Common myeloid progenitor, CD34-positive (primary cell): ENCODE measurements around the gene PARVB.
A peak's percentile ranks its signal among the peaks of the same experiment; 100 is the strongest.

Experiments
- CTCF ChIA-PET: fragments of 350-600 bp; sonication (Branson Sonifier 250); formaldehyde crosslinking; loops from one replicate; lab custom pipeline; 2021; ENCODE audit warnings: antibody characterized with exemption; lab: Charles Lee
- POLR2A ChIA-PET: fragments of 350-600 bp; sonication (Branson Sonifier 250); formaldehyde crosslinking; loops from one replicate; lab custom pipeline; 2021; ENCODE audit warnings: antibody characterized with exemption; lab: Charles Lee
- DNase-seq, 3 donors: peaks; one replicate each; pipeline versions ENCODE4 v3.0.0 to v3.0.0-alpha.2; 2013
- H3K27ac ChIP-seq, 2 experiments: 1 replicate in 1 of 2; 2 replicates in 1 of 2; pipeline ENCODE4 v1.7.0; 2013; ENCODE audit warnings: inconsistent platforms in 2 of 2, low read length in 2 of 2, mild to moderate bottlenecking in 2 of 2, low read depth in 1 of 2, moderate library complexity in 1 of 2; ENCODE audit not compliant: severe bottlenecking in 2 of 2, insufficient read depth in 1 of 2, poor library complexity in 1 of 2
- H3K27me3 ChIP-seq, 5 experiments: replicated peaks in 2 of 5; 1 replicate in 3 of 5; 2 replicates in 2 of 5; pipeline versions ENCODE4 v1.6.1 to v1.7.0; 2013; ENCODE audit warnings: low read length in 4 of 5, mild to moderate bottlenecking in 2 of 5, moderate library complexity in 2 of 5, inconsistent platforms in 1 of 5; ENCODE audit not compliant: insufficient read depth in 5 of 5, control insufficient read depth in 4 of 5
- H3K36me3 ChIP-seq, 4 experiments: 1 replicate in 2 of 4; 2 replicates in 2 of 4; pipeline versions ENCODE4 v1.6.1 to v1.7.0; 2013; ENCODE audit warnings: low read length in 3 of 4, control low read depth in 1 of 4, mild to moderate bottlenecking in 1 of 4; ENCODE audit not compliant: control insufficient read depth in 4 of 4, insufficient read depth in 4 of 4
- H3K4me1 ChIP-seq, 4 experiments: 1 replicate in 3 of 4; 2 replicates in 1 of 4; pipeline versions ENCODE4 v1.6.1 to v1.7.1; 2013; ENCODE audit warnings: low read length in 3 of 4, mild to moderate bottlenecking in 3 of 4, control low read depth in 1 of 4, inconsistent platforms in 1 of 4, moderate library complexity in 1 of 4; ENCODE audit not compliant: control insufficient read depth in 4 of 4, insufficient read depth in 4 of 4; ENCODE audit errors: control extremely low read depth in 1 of 4
- H3K4me3 ChIP-seq, 7 experiments: 1 replicate in 4 of 7; 2 replicates in 3 of 7; pipeline versions ENCODE4 v1.5.1 to v1.7.0; 2013; ENCODE audit warnings: mild to moderate bottlenecking in 7 of 7, low read length in 6 of 7, moderate library complexity in 6 of 7, inconsistent platforms in 2 of 7, low read depth in 2 of 7, control low read depth in 1 of 7; ENCODE audit not compliant: insufficient read depth in 4 of 7, control insufficient read depth in 1 of 7; ENCODE audit errors: extremely low read depth in 1 of 7
- H3K9me3 ChIP-seq, 5 experiments: 1 replicate in 4 of 5; 2 replicates in 1 of 5; pipeline versions ENCODE4 v1.6.1 to v1.7.1; 2013; ENCODE audit warnings: low read length in 4 of 5, mild to moderate bottlenecking in 2 of 5, inconsistent platforms in 1 of 5, low read depth in 1 of 5, moderate library complexity in 1 of 5; ENCODE audit not compliant: control insufficient read depth in 4 of 5, insufficient read depth in 2 of 5; ENCODE audit errors: control extremely low read depth in 1 of 5
- WGBS: methylation state at CpG from one replicate; pipeline ENCODE4 v1.1.5; 2013; ENCODE audit not compliant: insufficient coverage; 5-methylcytosine and 5-hydroxymethylcytosine counted together

Gene PARVB

GRCh38 chr22:44179196-44179988 is 155.3 kb downstream of the PARVB start:
- no peak for DNase-seq
- Histone ChIP-seq H3K27me3 (no peaks in the 10 kb centered on the region), H3K36me3 (peaks cover 0 to 13% (median 6%) of the 10 kb centered on the region in 4 experiments), H3K9me3 (no peaks in the 10 kb centered on the region), H3K27ac (no peak overlapping the region), H3K4me3 (peak overlapping the region in 1 of 7 experiments; percentile 86), H3K4me1 (peaks cover 3 to 51% (median 37%) of the 10 kb centered on the region in 4 experiments)
- POLR2A ChIA-PET = no interaction called here
- WGBS = 86% methylated on average over 8 of the region's 10 CpGs
- CTCF ChIA-PET = interaction anchor here (0.9 to 1.3 kb wide), 3 partner anchors 11 to 16 kb away, joined by 3 to 4 read pairs (median 3); no protein-coding TSS in a partner anchor

GRCh38 chr22:44179989-44180705 is 156.0 kb downstream of the PARVB start:
- peak in 2 of 3 donors; percentile 11 to 17 for DNase-seq
- ChIA-PET POLR2A (interaction anchor here (1.8 to 2.8 kb wide), 2 partner anchors 8 to 13 kb away, joined by 6 to 14 read pairs; no protein-coding TSS in a partner anchor), CTCF (interaction anchor here (0.9 to 1.4 kb wide), 5 partner anchors 9 to 94 kb away, joined by 3 to 4 read pairs (median 3); no protein-coding TSS in a partner anchor)
- Histone ChIP-seq H3K4me1 (peaks cover 3 to 51% (median 37%) of the 10 kb centered on the region in 4 experiments), H3K27me3 (no peaks in the 10 kb centered on the region), H3K36me3 (peaks cover 0 to 20% (median 12%) of the 10 kb centered on the region in 4 experiments), H3K4me3 (peak overlapping the region in 4 of 7 experiments; percentile 76 to 91 (median 85)), H3K27ac (peak overlapping the region; percentile 83 to 93), H3K9me3 (no peaks in the 10 kb centered on the region)
- 93% methylated on average over 4 of the region's 6 CpGs for WGBS

GRCh38 chr22:44180706-44181032 is 156.6 kb downstream of the PARVB start, which contains the start of gene PARVG:
TSS of gene PARVG (plus strand) at chr22:44180925. CDS start at chr22:44183330, 2,405 bp downstream.
- DNase-seq = peak in 2 of 3 donors; percentile 42 to 65
- Histone ChIP-seq H3K27ac (peak within 1 kb of the TSS; percentile 83 to 93), H3K4me1 (peaks cover 3 to 51% (median 37%) of the 10 kb centered on the region in 4 experiments), H3K27me3 (no peaks in the 10 kb centered on the region), H3K36me3 (peaks cover 0 to 25% (median 16%) of the 10 kb centered on the region in 4 experiments), H3K4me3 (peak within 1 kb of the TSS; percentile 55 to 91 (median 76)), H3K9me3 (no peaks in the 10 kb centered on the region)
- ChIA-PET CTCF (interaction anchor here (1.0 to 1.4 kb wide), 6 partner anchors 9 to 446 kb away, joined by 3 to 4 read pairs (median 3); no protein-coding TSS in a partner anchor), POLR2A (interaction anchor here (1.0 to 2.8 kb wide), 4 partner anchors 8 to 47 kb away, joined by 5 to 14 read pairs (median 6); no protein-coding TSS in a partner anchor)
- WGBS = 4% methylated on average over 5 of the region's 5 CpGs

- H3K4me3 ChIP-seq = peak overlapping the region; percentile 55 to 91 (median 76)
- peak; percentile 84 to 98 (median 95) for DNase-seq
- H3K27ac ChIP-seq = peak overlapping the region; percentile 83 to 93
- ChIA-PET CTCF (interaction anchor here (1.0 to 1.5 kb wide), 9 partner anchors 8 to 445 kb away, joined by 3 to 4 read pairs (median 3); no protein-coding TSS in a partner anchor), POLR2A (interaction anchor here (0.7 to 2.8 kb wide), 5 partner anchors 9 to 48 kb away, joined by 3 to 14 read pairs (median 5); no protein-coding TSS in a partner anchor)
- 0% methylated on average over 19 of the region's 40 CpGs for WGBS
- H3K9me3 ChIP-seq = no peaks in the 10 kb centered on the region
- peaks cover 0 to 31% (median 22%) of the 10 kb centered on the region in 4 experiments for H3K36me3 ChIP-seq
- no peaks in the 10 kb centered on the region for H3K27me3 ChIP-seq
- peaks cover 3 to 51% (median 37%) of the 10 kb centered on the region in 4 experiments for H3K4me1 ChIP-seq
Observed at GRCh38 chr22:44181033-44181911, 157.2 kb downstream of the PARVB start.

GRCh38 chr22:44181912-44182587 is 157.9 kb downstream of the PARVB start:
- DNase-seq = no peak
- no peaks in the 10 kb centered on the region for H3K9me3 ChIP-seq
- H3K27ac ChIP-seq = peak overlapping the region; percentile 83 to 93
- H3K27me3 ChIP-seq = no peaks in the 10 kb centered on the region
- H3K4me3 ChIP-seq = peak overlapping the region; percentile 55 to 91 (median 76)
- ChIA-PET POLR2A (interaction anchor here (0.7 to 2.8 kb wide), 4 partner anchors 10 to 48 kb away, joined by 3 to 14 read pairs (median 6); no protein-coding TSS in a partner anchor), CTCF (interaction anchor here (1.0 to 1.5 kb wide), 6 partner anchors 9 to 444 kb away, joined by 3 to 4 read pairs (median 4); no protein-coding TSS in a partner anchor)
- H3K36me3 ChIP-seq = peaks cover 0 to 38% (median 26%) of the 10 kb centered on the region in 4 experiments
- WGBS = 5% methylated on average over 13 of the region's 17 CpGs
- peaks cover 3 to 57% (median 37%) of the 10 kb centered on the region in 4 experiments for H3K4me1 ChIP-seq
